Measurements from ENCODE around the gene CIDEB. TPM values are rescaled to one million over a fixed set of nuclear protein-coding genes. Genes with fewer than 3 reads are reported as not detected.

CIDEB gene
- total and polyA plus RNA-seq, 2 of the 13 experiments (the other 11 are each of a cell fraction or from before 2014, with no cell fraction given) = 35.8 to 110 TPM

GRCh38 chr14:24316597-24316950 lies 8.8 kb upstream of the CIDEB start:
- Histone ChIP-seq H4K20me1 (ENCODE audit: insufficient read depth, low read length) (no peaks in the 10 kb centered on the region), H3K27ac (ENCODE audit: extremely low read length, insufficient read depth, low read length) (no peak overlapping the region), H3K79me2 (ENCODE audit: insufficient read depth, low read length) (no peaks in the 10 kb centered on the region), H3K27me3 (ENCODE audit: control insufficient read depth in 1 of 2, insufficient read depth in 2 of 2, low read length in 2 of 2) (peaks cover 6 to 41% of the 10 kb centered on the region in 2 experiments; a peak in 4 of 5 replicates), H3K9me3 (ENCODE audit: low read length) (no peaks in the 10 kb centered on the region), H2AFZ (ENCODE audit: low read length) (no peak overlapping the region), H3K9ac (ENCODE audit: insufficient read depth, low read depth, low read length) (no peak overlapping the region), H3K4me1 (ENCODE audit: insufficient read depth, low read length) (peaks cover 37% of the 10 kb centered on the region), H3K36me3 (replicated peaks in 1 of 2; ENCODE audit: control insufficient read depth in 1 of 2, insufficient read depth in 2 of 2, low read length in 2 of 2) (no peaks in the 10 kb centered on the region), H3K4me3 (replicated peaks in 1 of 3; ENCODE audit: insufficient read depth in 1 of 3, low read depth in 2 of 3, low read length in 3 of 3) (no peak overlapping the region), H3K4me2 (ENCODE audit: low read depth, low read length) (0 out of 2 replicates have a peak overlapping the region, but pooled peaks have one; percentile 89)
- in situ Hi-C loops (cut with HindIII; ENCODE audit: extremely low pct_ligation_motif_present, low pct_unique_long_range_greater_than_20kb) = no loop called here
- intact Hi-C loops (cut with micrococcal nuclease; ENCODE audit: unreplicated experiment) = no loop called here
- BruUV-seq (replicated peaks) = no TSS peak
- ChIA-PET POLR2A (interaction anchor here (0.9 to 3.5 kb wide), 13 partner anchors 9 to 202 kb away, joined by 3 to 57 read pairs (median 8); partner anchors contain the start of genes CBLN3, CHMP4A, CIDEB and DCAF11), CTCF (ENCODE audit: low intra/inter-chr PET ratio, low total read pairs) (interaction anchor here (1.2 to 2.4 kb wide), 3 partner anchors 9 to 120 kb away, joined by 3 to 7 read pairs (median 4); partner anchors contain the start of gene CIDEB)
- ATAC-seq (peak; percentile 0; the same call in 2 of the 3 replicates), DNase-seq (ENCODE audit: low spot score) (no peak), FAIRE-seq (no peak)
- TF ChIP-seq RELA (CRISPR knock-in tag; IDR thresholded peaks at IDR 0.05) (0 out of 2 replicates have a peak, but pooled peaks have one; percentile 0), ZNF337 (CRISPR knock-in tag; IDR thresholded peaks at IDR 0.05; ENCODE audit: borderline replicate concordance, low read depth) (peak; percentile 19; the same call in 1 of the 2 replicates), ZNF749 (CRISPR knock-in tag; IDR thresholded peaks at IDR 0.05; ENCODE audit: borderline replicate concordance) (no peak), ZNF761 (CRISPR knock-in tag; conservative IDR thresholded peaks at IDR 0.05) (no peak)
- WGBS (ENCODE audit: low lambda C conversion rate) = 85% methylated on average over 18 of the region's 18 CpGs

- Histone ChIP-seq H4K20me1 (ENCODE audit: insufficient read depth, low read length) (no peaks in the 10 kb centered on the region), H3K27me3 (ENCODE audit: control insufficient read depth in 1 of 2, insufficient read depth in 2 of 2, low read length in 2 of 2) (peaks cover 6 to 39% of the 10 kb centered on the region in 2 experiments; a peak in 4 of 5 replicates), H3K36me3 (replicated peaks in 1 of 2; ENCODE audit: control insufficient read depth in 1 of 2, insufficient read depth in 2 of 2, low read length in 2 of 2) (no peaks in the 10 kb centered on the region), H3K9ac (ENCODE audit: insufficient read depth, low read depth, low read length) (peak overlapping the region; percentile 35), H3K4me3 (replicated peaks in 1 of 3; ENCODE audit: insufficient read depth in 1 of 3, low read depth in 2 of 3, low read length in 3 of 3) (peak overlapping the region; percentile 29 to 73 (median 40)), H3K4me2 (ENCODE audit: low read depth, low read length) (peak overlapping the region; percentile 89), H3K27ac (ENCODE audit: extremely low read length, insufficient read depth, low read length) (peak overlapping the region; percentile 18), H3K4me1 (ENCODE audit: insufficient read depth, low read length) (peaks cover 37% of the 10 kb centered on the region), H3K9me3 (ENCODE audit: low read length) (no peaks in the 10 kb centered on the region), H2AFZ (ENCODE audit: low read length) (no peak overlapping the region), H3K79me2 (ENCODE audit: insufficient read depth, low read length) (no peaks in the 10 kb centered on the region)
- TSS peak; percentile 55 for BruUV-seq (replicated peaks)
- DNase-seq (ENCODE audit: low spot score) = peak; percentile 65
- ChIA-PET CTCF (ENCODE audit: low intra/inter-chr PET ratio, low total read pairs) (interaction anchor here (1.2 to 2.4 kb wide), 3 partner anchors 8 to 121 kb away, joined by 3 to 7 read pairs (median 4); partner anchors contain the start of gene CIDEB), POLR2A (interaction anchor here (0.5 to 3.5 kb wide), 19 partner anchors 9 to 1066 kb away, joined by 3 to 57 read pairs (median 6); partner anchors contain the start of genes CBLN3, CHMP4A, CIDEB and DCAF11)
- ATAC-seq = peak; percentile 81
- no peak for FAIRE-seq
- intact Hi-C loops (cut with micrococcal nuclease; ENCODE audit: unreplicated experiment) = no loop called here
- in situ Hi-C loops (cut with HindIII; ENCODE audit: extremely low pct_ligation_motif_present, low pct_unique_long_range_greater_than_20kb) = no loop called here
- WGBS (ENCODE audit: low lambda C conversion rate) = 46% methylated on average over 70 of the region's 70 CpGs
- TF ChIP-seq HOMEZ (CRISPR knock-in tag; IDR thresholded peaks at IDR 0.05; ENCODE audit: low read depth) = peak; percentile 85
- TF ChIP-seq ZNF44 (CRISPR knock-in tag; IDR thresholded peaks at IDR 0.05) = peak; percentile 92; the same call in 1 of the 2 replicates
- TF ChIP-seq ZNF891 (CRISPR knock-in tag; IDR thresholded peaks at IDR 0.05) = peak; percentile 91
- peak; percentile 88 for TF ChIP-seq SNAPC5 (CRISPR knock-in tag; IDR thresholded peaks at IDR 0.05; ENCODE audit: borderline replicate concordance)
- TF ChIP-seq ARID4A (CRISPR knock-in tag; IDR thresholded peaks at IDR 0.05; ENCODE audit: borderline replicate concordance) = no peak
- peak; percentile 58 for TF ChIP-seq STAG1 (CRISPR knock-in tag; IDR thresholded peaks at IDR 0.05)
Measured at GRCh38 chr14:24315807-24316596, 8.2 kb upstream of the CIDEB start.

All from HepG2 (cell line).